HCT116 (cell line): Measurements from ENCODE around the gene USF2.

Source experiments
- ATF3 ChIP-seq: IDR thresholded peaks from 2 replicates; pipeline ENCODE4 v1.6.1; 2012
- CTCF ChIP-seq, 3 experiments: fragments of 200-600 bp in 1 of 3; sonication (generic) in 1 of 3; IDR thresholded peaks in 2 of 3; conservative IDR thresholded peaks in 1 of 3; 2 replicates each; pipeline ENCODE4 v1.5.1; 2012 to 2017; ENCODE audit warnings: low read depth in 2 of 3, low read length in 2 of 3, antibody characterized with exemption in 1 of 3, borderline replicate concordance in 1 of 3, control low read depth in 1 of 3, mild to moderate bottlenecking in 1 of 3, mixed read lengths in 1 of 3, mixed run types in 1 of 3, moderate library complexity in 1 of 3; ENCODE audit not compliant: insufficient read depth in 1 of 3
- POLR2A ChIP-seq: IDR thresholded peaks from 2 replicates; pipeline ENCODE4 v1.7.0; 2011; ENCODE audit warnings: borderline replicate concordance; ENCODE audit not compliant: insufficient read depth, insufficient read length; ENCODE audit errors: extremely low read depth
- POLR2AphosphoS5 ChIP-seq: IDR thresholded peaks from 2 replicates; pipeline ENCODE4 v1.6.1; 2011; ENCODE audit warnings: mild to moderate bottlenecking, low read depth, low read length, moderate library complexity
- RAD21 ChIP-seq: IDR thresholded peaks from 2 replicates; pipeline ENCODE4 v1.6.1; 2012; ENCODE audit warnings: low read depth, mild to moderate bottlenecking
- SP1 ChIP-seq: IDR thresholded peaks from 2 replicates; pipeline ENCODE4 v1.6.1; 2012; ENCODE audit warnings: low read depth
- TCF7L2 ChIP-seq: IDR thresholded peaks from 2 replicates; pipeline ENCODE4 v1.7.0; 2011; ENCODE audit warnings: borderline replicate concordance, inconsistent platforms; ENCODE audit not compliant: insufficient read depth, insufficient read length; ENCODE audit errors: extremely low read depth
- ZNF274 ChIP-seq: fragments of 200-500 bp; sonication (Bioruptor generic); IDR thresholded peaks from 2 replicates; pipeline ENCODE4 v1.6.1; 2014; ENCODE audit warnings: mild to moderate bottlenecking, low read depth, low read length, inconsistent platforms

GRCh38 chr19:35313587-35313986 lies 44.8 kb downstream of the USF2 start:
- no peak for TF ChIP-seq CTCF (IDR thresholded peaks at IDR 0.05 in 2 of 3, conservative IDR thresholded peaks at IDR 0.05 in 1 of 3; ENCODE audit: borderline replicate concordance in 1 of 3, insufficient read depth in 1 of 3, low read depth in 2 of 3, low read length in 2 of 3)
- no peak for TF ChIP-seq POLR2AphosphoS5
- TF ChIP-seq ATF3: no peak
- no peak for TF ChIP-seq TCF7L2
- no peak for TF ChIP-seq ZNF274
- TF ChIP-seq POLR2A: no peak
- no peak for TF ChIP-seq RAD21
- TF ChIP-seq SP1: no peak
